GM23338 (cell line): Measurements from ENCODE around the gene SPSB4. TPM values are rescaled to one million over a fixed set of nuclear protein-coding genes. Genes with fewer than 3 reads are reported as not detected.

Experiments used
- EZH2 ChIP-seq: fragments of 200-600 bp; sonication (generic); IDR thresholded peaks from one replicate; pipeline ENCODE4 v1.8.0; 2017; ENCODE audit warnings: antibody characterized with exemption, mild to moderate bottlenecking, low read depth; ENCODE audit not compliant: unreplicated experiment
- EZH2phosphoT487 ChIP-seq: fragments of 200-600 bp; sonication (generic); IDR thresholded peaks from one replicate; pipeline ENCODE4 v1.8.1; 2018; ENCODE audit warnings: antibody characterized with exemption; ENCODE audit not compliant: unreplicated experiment
- JUNB ChIP-seq: IDR thresholded peaks from one replicate; pipeline ENCODE4 v1.6.1; 2016; ENCODE audit warnings: antibody characterized with exemption; ENCODE audit not compliant: unreplicated experiment
- NANOG ChIP-seq: IDR thresholded peaks from 2 replicates; pipeline ENCODE4 v1.6.1; 2016; ENCODE audit warnings: antibody characterized with exemption, borderline replicate concordance
- STAT1 ChIP-seq: IDR thresholded peaks from one replicate; pipeline ENCODE4 v1.6.1; 2016; ENCODE audit warnings: antibody characterized with exemption; ENCODE audit not compliant: unreplicated experiment
- ZNF331 ChIP-seq: fragments of 250-450 bp; sonication (Bioruptor Pico); IDR thresholded peaks from 2 replicates; pipeline ENCODE4 v1.5.0; 2020; ENCODE audit warnings: low read depth, mild to moderate bottlenecking, moderate library complexity
- polyA plus RNA-seq: library from polyadenylated mRNA; unstranded; fragments of >200 nt; fragmentation: Nextera tagmentation; extraction: Ambion mirVana; gene quantifications from 2 replicates; pipeline ENCODE4 v1.2.1, GENCODE V29; 2016
- total RNA-seq: library from RNA; depleted of rRNA; stranded (reverse); fragments of >200 nt; shearing (Covaris generic); gene quantifications from 2 replicates; pipeline ENCODE4 v1.2.3, GENCODE V29; 2014
- TF ChIP-seq, protein P1 (sequence below): fragments of 250-450 bp; sonication (Bioruptor Pico); IDR thresholded peaks from 2 replicates; pipeline ENCODE4 v1.5.0; 2020; ENCODE audit warnings: mild to moderate bottlenecking, moderate library complexity
- TF ChIP-seq, protein P2 (sequence below), 2 experiments: fragments of 200-600 bp in 1 of 2; sonication (generic) in 1 of 2; conservative IDR thresholded peaks; 2 replicates each; pipeline versions ENCODE4 v1.5.1 to v1.6.1; 2016 to 2017; ENCODE audit warnings: antibody characterized with exemption in 2 of 2, low read depth in 2 of 2, mild to moderate bottlenecking in 2 of 2, moderate library complexity in 1 of 2
- TF ChIP-seq, protein P3 (sequence below): IDR thresholded peaks from 2 replicates; pipeline ENCODE4 v1.6.1; 2016; ENCODE audit warnings: antibody characterized with exemption

SPSB4 gene
- total and polyA plus RNA-seq, 2 experiments from 2014 or later: 6.7 to 25.9 TPM

DNA sequence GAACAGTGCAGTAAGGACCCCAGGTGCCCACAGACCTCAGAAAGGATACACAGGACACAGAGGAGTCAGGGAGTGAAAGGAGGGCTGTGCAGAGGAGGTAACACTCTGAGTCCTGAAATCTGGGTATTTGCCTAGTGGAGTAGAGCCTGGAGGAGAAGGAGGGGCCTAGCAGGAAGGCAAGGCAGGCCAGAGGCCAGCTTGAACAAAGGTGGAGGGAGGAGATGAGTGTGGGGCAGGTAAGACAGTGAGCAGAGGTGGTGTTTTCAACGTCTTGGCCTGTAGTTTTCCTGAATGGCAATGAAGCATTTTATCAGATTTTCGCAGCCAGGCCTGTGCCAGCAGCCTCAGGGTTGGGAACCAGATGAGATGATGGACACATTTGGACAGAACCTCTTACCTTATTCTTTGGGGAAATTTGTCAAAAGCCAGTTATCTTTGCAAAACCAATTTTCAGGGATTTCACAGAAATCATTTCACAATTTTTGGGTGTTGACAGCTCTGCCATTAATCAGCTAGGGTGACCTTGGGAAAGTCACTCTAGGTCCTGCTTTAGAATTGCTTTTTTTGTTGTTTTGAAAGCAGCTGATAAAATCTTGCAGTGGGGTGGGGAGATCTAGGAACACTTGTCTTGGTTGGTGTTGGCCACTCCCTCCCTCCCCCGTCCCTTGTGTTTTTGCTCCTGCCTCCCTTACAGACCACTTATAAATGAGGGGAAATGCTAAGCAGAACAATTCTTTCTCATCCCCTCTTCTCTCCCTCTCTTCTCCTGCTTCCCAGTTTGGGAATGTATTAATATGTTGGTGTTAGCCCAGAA, 38.4 kb downstream of the SPSB4 start (continued):
- TF ChIP-seq, protein P1, sequence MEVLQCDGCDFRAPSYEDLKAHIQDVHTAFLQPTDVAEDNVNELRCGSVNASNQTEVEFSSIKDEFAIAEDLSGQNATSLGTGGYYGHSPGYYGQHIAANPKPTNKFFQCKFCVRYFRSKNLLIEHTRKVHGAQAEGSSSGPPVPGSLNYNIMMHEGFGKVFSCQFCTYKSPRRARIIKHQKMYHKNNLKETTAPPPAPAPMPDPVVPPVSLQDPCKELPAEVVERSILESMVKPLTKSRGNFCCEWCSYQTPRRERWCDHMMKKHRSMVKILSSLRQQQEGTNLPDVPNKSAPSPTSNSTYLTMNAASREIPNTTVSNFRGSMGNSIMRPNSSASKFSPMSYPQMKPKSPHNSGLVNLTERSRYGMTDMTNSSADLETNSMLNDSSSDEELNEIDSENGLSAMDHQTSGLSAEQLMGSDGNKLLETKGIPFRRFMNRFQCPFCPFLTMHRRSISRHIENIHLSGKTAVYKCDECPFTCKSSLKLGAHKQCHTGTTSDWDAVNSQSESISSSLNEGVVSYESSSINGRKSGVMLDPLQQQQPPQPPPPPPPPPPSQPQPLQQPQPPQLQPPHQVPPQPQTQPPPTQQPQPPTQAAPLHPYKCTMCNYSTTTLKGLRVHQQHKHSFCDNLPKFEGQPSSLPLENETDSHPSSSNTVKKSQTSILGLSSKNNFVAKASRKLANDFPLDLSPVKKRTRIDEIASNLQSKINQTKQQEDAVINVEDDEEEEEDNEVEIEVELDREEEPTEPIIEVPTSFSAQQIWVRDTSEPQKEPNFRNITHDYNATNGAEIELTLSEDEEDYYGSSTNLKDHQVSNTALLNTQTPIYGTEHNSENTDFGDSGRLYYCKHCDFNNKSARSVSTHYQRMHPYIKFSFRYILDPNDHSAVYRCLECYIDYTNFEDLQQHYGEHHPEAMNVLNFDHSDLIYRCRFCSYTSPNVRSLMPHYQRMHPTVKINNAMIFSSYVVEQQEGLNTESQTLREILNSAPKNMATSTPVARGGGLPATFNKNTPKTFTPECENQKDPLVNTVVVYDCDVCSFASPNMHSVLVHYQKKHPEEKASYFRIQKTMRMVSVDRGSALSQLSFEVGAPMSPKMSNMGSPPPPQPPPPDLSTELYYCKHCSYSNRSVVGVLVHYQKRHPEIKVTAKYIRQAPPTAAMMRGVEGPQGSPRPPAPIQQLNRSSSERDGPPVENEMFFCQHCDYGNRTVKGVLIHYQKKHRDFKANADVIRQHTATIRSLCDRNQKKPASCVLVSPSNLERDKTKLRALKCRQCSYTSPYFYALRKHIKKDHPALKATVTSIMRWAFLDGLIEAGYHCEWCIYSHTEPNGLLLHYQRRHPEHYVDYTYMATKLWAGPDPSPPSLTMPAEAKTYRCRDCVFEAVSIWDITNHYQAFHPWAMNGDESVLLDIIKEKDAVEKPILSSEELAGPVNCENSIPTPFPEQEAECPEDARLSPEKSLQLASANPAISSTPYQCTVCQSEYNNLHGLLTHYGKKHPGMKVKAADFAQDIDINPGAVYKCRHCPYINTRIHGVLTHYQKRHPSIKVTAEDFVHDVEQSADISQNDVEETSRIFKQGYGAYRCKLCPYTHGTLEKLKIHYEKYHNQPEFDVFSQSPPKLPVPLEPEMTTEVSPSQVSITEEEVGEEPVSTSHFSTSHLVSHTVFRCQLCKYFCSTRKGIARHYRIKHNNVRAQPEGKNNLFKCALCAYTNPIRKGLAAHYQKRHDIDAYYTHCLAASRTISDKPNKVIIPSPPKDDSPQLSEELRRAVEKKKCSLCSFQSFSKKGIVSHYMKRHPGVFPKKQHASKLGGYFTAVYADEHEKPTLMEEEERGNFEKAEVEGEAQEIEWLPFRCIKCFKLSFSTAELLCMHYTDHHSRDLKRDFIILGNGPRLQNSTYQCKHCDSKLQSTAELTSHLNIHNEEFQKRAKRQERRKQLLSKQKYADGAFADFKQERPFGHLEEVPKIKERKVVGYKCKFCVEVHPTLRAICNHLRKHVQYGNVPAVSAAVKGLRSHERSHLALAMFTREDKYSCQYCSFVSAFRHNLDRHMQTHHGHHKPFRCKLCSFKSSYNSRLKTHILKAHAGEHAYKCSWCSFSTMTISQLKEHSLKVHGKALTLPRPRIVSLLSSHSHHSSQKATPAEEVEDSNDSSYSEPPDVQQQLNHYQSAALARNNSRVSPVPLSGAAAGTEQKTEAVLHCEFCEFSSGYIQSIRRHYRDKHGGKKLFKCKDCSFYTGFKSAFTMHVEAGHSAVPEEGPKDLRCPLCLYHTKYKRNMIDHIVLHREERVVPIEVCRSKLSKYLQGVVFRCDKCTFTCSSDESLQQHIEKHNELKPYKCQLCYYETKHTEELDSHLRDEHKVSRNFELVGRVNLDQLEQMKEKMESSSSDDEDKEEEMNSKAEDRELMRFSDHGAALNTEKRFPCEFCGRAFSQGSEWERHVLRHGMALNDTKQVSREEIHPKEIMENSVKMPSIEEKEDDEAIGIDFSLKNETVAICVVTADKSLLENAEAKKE (CRISPR knock-in tag): no peak
- no peak for TF ChIP-seq JUNB
- TF ChIP-seq, protein P2, sequence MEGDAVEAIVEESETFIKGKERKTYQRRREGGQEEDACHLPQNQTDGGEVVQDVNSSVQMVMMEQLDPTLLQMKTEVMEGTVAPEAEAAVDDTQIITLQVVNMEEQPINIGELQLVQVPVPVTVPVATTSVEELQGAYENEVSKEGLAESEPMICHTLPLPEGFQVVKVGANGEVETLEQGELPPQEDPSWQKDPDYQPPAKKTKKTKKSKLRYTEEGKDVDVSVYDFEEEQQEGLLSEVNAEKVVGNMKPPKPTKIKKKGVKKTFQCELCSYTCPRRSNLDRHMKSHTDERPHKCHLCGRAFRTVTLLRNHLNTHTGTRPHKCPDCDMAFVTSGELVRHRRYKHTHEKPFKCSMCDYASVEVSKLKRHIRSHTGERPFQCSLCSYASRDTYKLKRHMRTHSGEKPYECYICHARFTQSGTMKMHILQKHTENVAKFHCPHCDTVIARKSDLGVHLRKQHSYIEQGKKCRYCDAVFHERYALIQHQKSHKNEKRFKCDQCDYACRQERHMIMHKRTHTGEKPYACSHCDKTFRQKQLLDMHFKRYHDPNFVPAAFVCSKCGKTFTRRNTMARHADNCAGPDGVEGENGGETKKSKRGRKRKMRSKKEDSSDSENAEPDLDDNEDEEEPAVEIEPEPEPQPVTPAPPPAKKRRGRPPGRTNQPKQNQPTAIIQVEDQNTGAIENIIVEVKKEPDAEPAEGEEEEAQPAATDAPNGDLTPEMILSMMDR (conservative IDR thresholded peaks at IDR 0.05; ENCODE audit: low read depth in 2 of 2): no peak
- TF ChIP-seq EZH2: no peak
- TF ChIP-seq ZNF331 (CRISPR knock-in tag): no peak
- TF ChIP-seq, protein P3, sequence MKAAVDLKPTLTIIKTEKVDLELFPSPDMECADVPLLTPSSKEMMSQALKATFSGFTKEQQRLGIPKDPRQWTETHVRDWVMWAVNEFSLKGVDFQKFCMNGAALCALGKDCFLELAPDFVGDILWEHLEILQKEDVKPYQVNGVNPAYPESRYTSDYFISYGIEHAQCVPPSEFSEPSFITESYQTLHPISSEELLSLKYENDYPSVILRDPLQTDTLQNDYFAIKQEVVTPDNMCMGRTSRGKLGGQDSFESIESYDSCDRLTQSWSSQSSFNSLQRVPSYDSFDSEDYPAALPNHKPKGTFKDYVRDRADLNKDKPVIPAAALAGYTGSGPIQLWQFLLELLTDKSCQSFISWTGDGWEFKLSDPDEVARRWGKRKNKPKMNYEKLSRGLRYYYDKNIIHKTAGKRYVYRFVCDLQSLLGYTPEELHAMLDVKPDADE: no peak
- TF ChIP-seq EZH2phosphoT487: no peak
- TF ChIP-seq NANOG: no peak
- TF ChIP-seq STAT1: no peak
